ENCODE data around the gene SDF2. TPM values are rescaled to one million over a fixed set of nuclear protein-coding genes. Genes with fewer than 3 reads are reported as not detected.

SDF2 gene
- total and polyA plus RNA-seq, 12 donors, result 50.6 to 195 (median 84.5) TPM

GRCh38 chr17:28700830-28701492 is 39.3 kb upstream of the SDF2 start:
- no peak overlapping the region for H3K27ac ChIP-seq
- H3K36me3 ChIP-seq (replicated peaks in 1 of 2), result peaks cover 0 to 75% of the 10 kb centered on the region in 2 donors
- H3K4me3 ChIP-seq, result no peak overlapping the region
- no peaks in the 10 kb centered on the region for H3K4me1 ChIP-seq (replicated peaks in 1 of 2)
- intact Hi-C loops (cut with DNase I), result loop anchor here in 1 of 2 donors (10.0 kb wide), 1 partner anchor 46 kb away; no protein-coding TSS in a partner anchor
- TF ChIP-seq POLR2A (IDR thresholded peaks at IDR 0.05), result no peak
- TF ChIP-seq, protein P1, sequence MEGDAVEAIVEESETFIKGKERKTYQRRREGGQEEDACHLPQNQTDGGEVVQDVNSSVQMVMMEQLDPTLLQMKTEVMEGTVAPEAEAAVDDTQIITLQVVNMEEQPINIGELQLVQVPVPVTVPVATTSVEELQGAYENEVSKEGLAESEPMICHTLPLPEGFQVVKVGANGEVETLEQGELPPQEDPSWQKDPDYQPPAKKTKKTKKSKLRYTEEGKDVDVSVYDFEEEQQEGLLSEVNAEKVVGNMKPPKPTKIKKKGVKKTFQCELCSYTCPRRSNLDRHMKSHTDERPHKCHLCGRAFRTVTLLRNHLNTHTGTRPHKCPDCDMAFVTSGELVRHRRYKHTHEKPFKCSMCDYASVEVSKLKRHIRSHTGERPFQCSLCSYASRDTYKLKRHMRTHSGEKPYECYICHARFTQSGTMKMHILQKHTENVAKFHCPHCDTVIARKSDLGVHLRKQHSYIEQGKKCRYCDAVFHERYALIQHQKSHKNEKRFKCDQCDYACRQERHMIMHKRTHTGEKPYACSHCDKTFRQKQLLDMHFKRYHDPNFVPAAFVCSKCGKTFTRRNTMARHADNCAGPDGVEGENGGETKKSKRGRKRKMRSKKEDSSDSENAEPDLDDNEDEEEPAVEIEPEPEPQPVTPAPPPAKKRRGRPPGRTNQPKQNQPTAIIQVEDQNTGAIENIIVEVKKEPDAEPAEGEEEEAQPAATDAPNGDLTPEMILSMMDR (IDR thresholded peaks at IDR 0.05), result no peak
- DNase-seq, result no peak
- 87 to 89% (median 88%) methylated on average over 7 to 10 of the region's 10 CpGs for WGBS, 4 donors
- no peaks in the 10 kb centered on the region for H3K27me3 ChIP-seq
- H3K9me3 ChIP-seq (replicated peaks in 1 of 3), result no peaks in the 10 kb centered on the region

GRCh38 chr17:28700278-28700677 is 38.6 kb upstream of the SDF2 start:
- Histone ChIP-seq H3K36me3 (replicated peaks in 1 of 2) (peaks cover 0 to 82% of the 10 kb centered on the region in 2 donors), H3K27ac (no peak overlapping the region), H3K4me1 (replicated peaks in 1 of 2) (no peaks in the 10 kb centered on the region), H3K4me3 (no peak overlapping the region), H3K9me3 (replicated peaks in 1 of 3) (no peaks in the 10 kb centered on the region), H3K27me3 (no peaks in the 10 kb centered on the region)
- WGBS, 4 donors, result 65 to 100% (median 81%) methylated on average over 1 to 8 of the region's 8 CpGs
- TF ChIP-seq POLR2A (IDR thresholded peaks at IDR 0.05), result no peak
- TF ChIP-seq, protein P1 (IDR thresholded peaks at IDR 0.05), result no peak
- DNase-seq, result no peak
- intact Hi-C loops (cut with DNase I), result loop anchor here in 1 of 2 donors (10.0 kb wide), 1 partner anchor 45 kb away; no protein-coding TSS in a partner anchor

- TF ChIP-seq, protein P1 (IDR thresholded peaks at IDR 0.05), result no peak
- no peak for TF ChIP-seq POLR2A (IDR thresholded peaks at IDR 0.05)
- no peaks in the 10 kb centered on the region for H3K9me3 ChIP-seq (replicated peaks in 1 of 3)
- intact Hi-C loops (cut with DNase I), result no loop called here
- H3K36me3 ChIP-seq (replicated peaks in 1 of 2), result peaks cover 0 to 100% of the 10 kb centered on the region in 2 donors
- no peaks in the 10 kb centered on the region for H3K27me3 ChIP-seq
- no peak overlapping the region for H3K27ac ChIP-seq
- no peaks in the 10 kb centered on the region for H3K4me1 ChIP-seq (replicated peaks in 1 of 2)
- no peak overlapping the region for H3K4me3 ChIP-seq
- 85 to 92% (median 88%) methylated on average over 6 of the region's 6 CpGs for WGBS, 4 donors
- DNase-seq, result no peak
Measured at GRCh38 chr17:28698253-28698941, 36.7 kb upstream of the SDF2 start.

DNA sequence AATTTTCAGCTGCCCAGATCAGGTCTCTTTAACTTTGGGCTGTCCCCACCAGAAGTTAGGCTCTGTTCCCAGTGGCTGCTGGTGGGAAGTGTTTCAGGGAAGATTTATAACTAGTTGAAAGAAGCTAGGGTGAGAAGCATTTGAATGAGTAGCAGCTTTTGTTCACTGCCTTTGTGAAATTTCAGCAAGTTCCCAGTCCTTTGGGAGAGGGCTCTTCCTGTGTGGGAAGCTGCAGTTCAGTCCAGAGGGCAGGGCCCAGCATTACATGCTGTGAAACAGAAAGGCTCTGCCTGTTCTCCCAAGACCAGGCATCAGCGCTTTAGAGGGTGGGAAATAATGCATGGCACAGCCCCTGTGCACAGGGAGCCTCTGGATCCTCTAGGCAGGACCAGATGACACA is 32.2 kb upstream of the SDF2 start:
- no peak for TF ChIP-seq POLR2A (IDR thresholded peaks at IDR 0.05)
- TF ChIP-seq, protein P1 (IDR thresholded peaks at IDR 0.05), result no peak
- no peak overlapping the region for H3K27ac ChIP-seq
- no peaks in the 10 kb centered on the region for H3K27me3 ChIP-seq
- 75 to 100% (median 88%) methylated on average over 1 of the region's 1 CpG for WGBS, 4 donors
- no peak for DNase-seq
- peaks cover 0 to 100% of the 10 kb centered on the region in 2 donors for H3K36me3 ChIP-seq (replicated peaks in 1 of 2)
- H3K4me3 ChIP-seq, result no peak overlapping the region
- H3K9me3 ChIP-seq (replicated peaks in 1 of 3), result no peaks in the 10 kb centered on the region
- no peaks in the 10 kb centered on the region for H3K4me1 ChIP-seq (replicated peaks in 1 of 2)
- intact Hi-C loops (cut with DNase I), result no loop called here
